ENCODE measurements around the gene PCGF1. TPM values are rescaled to one million over a fixed set of nuclear protein-coding genes. Genes with fewer than 3 reads are reported as not detected.

Gene PCGF1
- total RNA-seq, 1 experiment from 2014 or later, result 28.1 TPM

DNA sequence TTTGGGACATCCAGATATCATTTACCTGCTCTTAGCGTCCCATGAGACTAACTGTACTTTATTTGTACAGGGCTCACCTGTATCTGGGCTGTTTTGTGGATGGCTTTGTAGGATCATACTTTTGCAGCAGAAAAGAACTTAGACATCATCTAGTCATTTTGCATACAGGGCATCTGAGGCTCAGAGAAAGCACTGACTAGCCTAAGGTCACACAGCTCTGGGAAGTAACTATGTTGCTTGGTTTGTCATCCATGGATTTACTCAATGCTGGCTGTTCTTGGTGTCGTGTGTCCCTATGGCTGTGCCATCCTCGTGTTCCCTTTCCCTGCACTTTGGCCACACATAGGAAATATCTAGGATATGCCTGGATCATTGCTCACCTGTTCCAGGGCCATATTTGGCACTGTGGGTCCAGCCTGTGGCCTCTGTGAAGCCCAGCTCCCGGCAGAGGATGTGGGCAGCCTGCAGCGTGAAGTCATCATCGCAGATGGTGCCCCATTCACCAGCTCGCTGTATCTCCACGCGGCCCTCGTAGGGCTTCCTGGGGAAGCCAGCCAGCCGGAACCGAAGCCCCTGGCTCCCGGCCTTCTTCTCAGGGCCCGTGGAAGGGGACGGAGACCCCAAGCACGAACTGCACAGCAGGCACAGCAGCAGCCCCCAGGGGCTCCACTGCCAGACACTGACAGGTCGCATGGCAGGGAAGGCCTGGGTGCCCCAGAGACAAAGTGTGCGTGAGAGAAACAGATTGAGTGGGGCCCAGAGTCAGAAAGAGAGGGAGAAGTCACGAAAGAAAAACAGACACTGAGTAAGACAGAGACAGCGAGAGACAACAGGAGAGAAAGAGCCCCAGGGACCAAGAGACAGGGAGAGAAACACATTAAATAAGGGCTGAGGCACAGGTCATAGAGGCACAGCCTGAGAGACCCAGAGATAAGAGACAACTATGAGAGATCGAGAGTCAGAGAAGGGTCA, 44.7 kb upstream of the PCGF1 start:
- Histone ChIP-seq H3K9me3 (ENCODE audit: control insufficient read depth, low read depth, low read length) (no peaks in the 10 kb centered on the region), H3K23ac (ENCODE audit: insufficient read length, low read depth, low read length) (no peak overlapping the region), H2AK5ac (ENCODE audit: insufficient read length, low read length) (no peak overlapping the region), H2BK12ac (ENCODE audit: insufficient read length, low read depth, low read length) (no peak overlapping the region), H2BK120ac (ENCODE audit: low read depth, low read length, poor library complexity, severe bottlenecking) (no peak overlapping the region), H2BK20ac (ENCODE audit: low read depth, low read length, poor library complexity, severe bottlenecking) (no peak overlapping the region), H3K9ac (ENCODE audit: extremely low read depth, insufficient read length, low read length) (no peak overlapping the region), H4K20me1 (ENCODE audit: control insufficient read depth, insufficient read depth, insufficient read length) (no peaks in the 10 kb centered on the region), H3K79me1 (ENCODE audit: insufficient read depth, low read depth, low read length, poor library complexity, severe bottlenecking) (no peaks in the 10 kb centered on the region), H3K27ac (ENCODE audit: insufficient read length, low read depth, low read length) (no peak overlapping the region), H4K8ac (replicated peaks; ENCODE audit: insufficient read length, low read depth, low read length) (no peak overlapping the region), H2AFZ (ENCODE audit: low read length) (no peak overlapping the region), H3K27me3 (ENCODE audit: insufficient read depth, low read length) (no peaks in the 10 kb centered on the region; the same call in 1 of the 2 replicates), H4K5ac (ENCODE audit: insufficient read length, low read depth, low read length) (no peak overlapping the region), H3K23me2 (ENCODE audit: insufficient read length, low read depth, low read length, poor library complexity, severe bottlenecking) (peaks cover 23% of the 10 kb centered on the region), H3K4me2 (ENCODE audit: insufficient read depth, insufficient read length, low read length) (peak overlapping the region; percentile 63), H4K91ac (ENCODE audit: insufficient read length, low read depth, low read length) (no peak overlapping the region), H3K4me1 (ENCODE audit: insufficient read depth, low read length) (0 out of 2 replicates have a peak, but pooled peaks cover 2% of the 10 kb centered on the region), H3K56ac (ENCODE audit: insufficient read length, low read depth, low read length) (no peak overlapping the region), H2BK5ac (ENCODE audit: insufficient read length, low read length) (no peak overlapping the region), H2BK15ac (ENCODE audit: low read depth, low read length) (no peak overlapping the region), H3K4ac (ENCODE audit: low read depth, low read length) (no peak overlapping the region), H3K79me2 (ENCODE audit: insufficient read depth, low read length) (0 out of 2 replicates have a peak, but pooled peaks cover 2% of the 10 kb centered on the region), H3K14ac (ENCODE audit: insufficient read depth, low read length) (no peak overlapping the region), H3K18ac (ENCODE audit: insufficient read length, low read depth, low read length) (no peak overlapping the region), H3T11ph (ENCODE audit: low read length) (no peak overlapping the region)
- Mint-ChIP-seq H3K27ac (no peak overlapping the region; a peak in 1 of 7 replicates), H3K4me3 (peak overlapping the region; percentile 92 to 93; a peak in 4 of 5 replicates), H3K4me1 (peaks cover 31% of the 10 kb centered on the region in 2 experiments), H3K9me3 (no peaks in the 10 kb centered on the region), H3K36me3 (ENCODE audit: insufficient read depth in 1 of 3, low read depth in 3 of 3) (peaks cover 0 to 19% (median 14%) of the 10 kb centered on the region in 3 experiments; a peak in 6 of 7 replicates), H3K27me3 (ENCODE audit: low read depth) (peaks cover 68% of the 10 kb centered on the region)
- no CpG with 5 or more reads among the region's 21 CpGs for WGBS (ENCODE audit: extremely low coverage, insufficient read length, low lambda C conversion rate)
- TF ChIP-seq, protein P1, sequence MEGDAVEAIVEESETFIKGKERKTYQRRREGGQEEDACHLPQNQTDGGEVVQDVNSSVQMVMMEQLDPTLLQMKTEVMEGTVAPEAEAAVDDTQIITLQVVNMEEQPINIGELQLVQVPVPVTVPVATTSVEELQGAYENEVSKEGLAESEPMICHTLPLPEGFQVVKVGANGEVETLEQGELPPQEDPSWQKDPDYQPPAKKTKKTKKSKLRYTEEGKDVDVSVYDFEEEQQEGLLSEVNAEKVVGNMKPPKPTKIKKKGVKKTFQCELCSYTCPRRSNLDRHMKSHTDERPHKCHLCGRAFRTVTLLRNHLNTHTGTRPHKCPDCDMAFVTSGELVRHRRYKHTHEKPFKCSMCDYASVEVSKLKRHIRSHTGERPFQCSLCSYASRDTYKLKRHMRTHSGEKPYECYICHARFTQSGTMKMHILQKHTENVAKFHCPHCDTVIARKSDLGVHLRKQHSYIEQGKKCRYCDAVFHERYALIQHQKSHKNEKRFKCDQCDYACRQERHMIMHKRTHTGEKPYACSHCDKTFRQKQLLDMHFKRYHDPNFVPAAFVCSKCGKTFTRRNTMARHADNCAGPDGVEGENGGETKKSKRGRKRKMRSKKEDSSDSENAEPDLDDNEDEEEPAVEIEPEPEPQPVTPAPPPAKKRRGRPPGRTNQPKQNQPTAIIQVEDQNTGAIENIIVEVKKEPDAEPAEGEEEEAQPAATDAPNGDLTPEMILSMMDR (conservative IDR thresholded peaks at IDR 0.05), result no peak
- DNase-seq, result no peak

Data from H9 (cell line).